MG63 (cell line): Measurements from ENCODE around the gene PAPPA. TPM values are rescaled to one million over a fixed set of nuclear protein-coding genes. Genes with fewer than 3 reads are reported as not detected.

Experiments used
- DNase-seq: peaks from one replicate; pipeline ENCODE4 v3.0.0-alpha.2; 2020
- H3K27me3 ChIP-seq: fragments of 250-450 bp; sonication (Bioruptor Pico); 2 replicates; pipeline ENCODE4 v1.5.1; 2020; ENCODE audit warnings: mild to moderate bottlenecking, moderate library complexity
- H3K36me3 ChIP-seq: fragments of 250-450 bp; sonication (Bioruptor Pico); 2 replicates; pipeline ENCODE4 v1.5.1; 2020; ENCODE audit warnings: mild to moderate bottlenecking, moderate library complexity
- H3K4me3 ChIP-seq: fragments of 250-450 bp; sonication (Bioruptor Pico); 2 replicates; pipeline ENCODE4 v1.5.1; 2020; ENCODE audit warnings: mild to moderate bottlenecking, moderate library complexity
- H3K9me3 ChIP-seq: fragments of 250-450 bp; sonication (Bioruptor Pico); 2 replicates; pipeline ENCODE4 v1.5.1; 2020; ENCODE audit warnings: mild to moderate bottlenecking, moderate library complexity
- total RNA-seq: library from RNA; depleted of rRNA; stranded (reverse); fragments of >200 nt; shearing (Covaris generic); gene quantifications from 2 replicates; pipeline ENCODE4 v1.2.3, GENCODE V29; 2014; ENCODE audit warnings: low replicate concordance

Gene PAPPA
- total RNA-seq, 1 experiment from 2014 or later, result 0.10 TPM

- no peaks in the 10 kb centered on the region for H3K36me3 ChIP-seq
- no peak for DNase-seq
Measured at GRCh38 chr9:116447934-116448333, 294.3 kb downstream of the PAPPA start.

DNA sequence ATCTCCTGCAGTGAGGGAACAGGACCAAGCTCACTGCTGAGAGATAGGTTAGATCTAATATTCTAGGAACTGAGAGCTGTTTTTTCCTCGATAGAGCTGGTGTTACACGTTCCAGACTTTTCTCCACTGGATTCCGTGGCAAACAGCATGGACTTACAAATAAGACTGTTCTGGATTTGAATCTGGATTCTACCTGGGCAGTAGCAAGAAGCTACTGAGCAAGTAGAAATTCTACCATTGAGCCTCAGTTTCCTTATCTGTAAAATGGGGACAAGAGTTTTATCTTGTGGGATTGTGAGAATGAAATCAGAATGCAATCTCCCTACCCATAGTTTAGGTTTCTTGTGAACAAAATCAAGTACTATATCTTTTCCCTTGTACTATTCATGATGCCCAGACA lies 294.8 kb downstream of the PAPPA start:
- Histone ChIP-seq H3K9me3 (no peaks in the 10 kb centered on the region), H3K4me3 (no peak overlapping the region), H3K27me3 (no peaks in the 10 kb centered on the region), H3K36me3 (no peaks in the 10 kb centered on the region)
- DNase-seq, result no peak

More at GRCh38 chr9:116447934-116448333, 294.3 kb downstream of the PAPPA start:
- H3K9me3 ChIP-seq, result no peaks in the 10 kb centered on the region
- no peak overlapping the region for H3K4me3 ChIP-seq
- H3K27me3 ChIP-seq, result no peaks in the 10 kb centered on the region

DNA sequence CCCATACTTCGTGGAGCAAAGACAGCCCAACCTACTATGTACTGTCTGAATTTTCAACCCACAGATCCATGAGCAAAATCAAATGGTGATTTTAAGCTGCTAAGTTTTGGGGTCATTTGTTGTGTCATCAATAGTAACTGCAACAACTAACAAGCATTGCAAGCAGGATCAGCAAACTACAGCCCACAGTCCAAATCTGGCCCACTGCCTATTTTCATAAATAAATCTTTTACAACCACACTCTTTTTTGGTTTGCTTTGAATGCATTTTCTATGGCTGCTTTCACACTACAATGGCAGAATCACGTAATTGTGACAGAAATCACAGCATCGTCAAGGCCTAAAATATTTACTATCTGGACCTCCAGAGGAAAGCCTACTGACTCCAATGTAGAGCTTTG lies 296.4 kb downstream of the PAPPA start:
- no peak for DNase-seq
- H3K36me3 ChIP-seq, result no peaks in the 10 kb centered on the region
- H3K4me3 ChIP-seq, result no peak overlapping the region

GRCh38 chr9:116450378-116451139 lies 297.0 kb downstream of the PAPPA start:
- Histone ChIP-seq H3K27me3 (no peaks in the 10 kb centered on the region), H3K4me3 (no peak overlapping the region), H3K36me3 (no peaks in the 10 kb centered on the region), H3K9me3 (no peaks in the 10 kb centered on the region)
- peak; percentile 49 for DNase-seq

More for the DNA sequence above, 296.4 kb downstream of the PAPPA start:
- Histone ChIP-seq H3K27me3 (no peaks in the 10 kb centered on the region), H3K9me3 (no peaks in the 10 kb centered on the region)

- H3K27me3 ChIP-seq, result no peaks in the 10 kb centered on the region
- no peak for DNase-seq
- no peaks in the 10 kb centered on the region for H3K36me3 ChIP-seq
Measured at GRCh38 chr9:116451500-116452115, 298.0 kb downstream of the PAPPA start.

More at GRCh38 chr9:116451500-116452115, 298.0 kb downstream of the PAPPA start:
- Histone ChIP-seq H3K4me3 (no peak overlapping the region), H3K9me3 (peaks cover under 1% of the 10 kb centered on the region; the same call in 1 of the 2 replicates)
